Measurements from ENCODE around the gene AUTS2. TPM values are rescaled to one million over a fixed set of nuclear protein-coding genes. Genes with fewer than 3 reads are reported as not detected.

AUTS2 gene
- total and polyA plus RNA-seq, 10 of the 15 experiments (the other 5 are each of a cell fraction or from before 2014, with no cell fraction given), result 6.4 to 55.6 (median 21.6) TPM

- no peak for TF ChIP-seq HSF1 (IDR thresholded peaks at IDR 0.05; ENCODE audit: low read depth, low read length)
- no peak for TF ChIP-seq EZH2 (IDR thresholded peaks at IDR 0.05; ENCODE audit: borderline replicate concordance, control insufficient read depth, low read depth, low read length)
- no peak for TF ChIP-seq BACH1 (IDR thresholded peaks at IDR 0.05; ENCODE audit: borderline replicate concordance)
- no peak for TF ChIP-seq BCLAF1 (IDR thresholded peaks at IDR 0.05)
- peak; percentile 79; the same call in 1 of the 2 replicates for TF ChIP-seq ZNF384 (IDR thresholded peaks at IDR 0.05; ENCODE audit: borderline replicate concordance, low read depth, low read length)
- no peak for TF ChIP-seq MYC (IDR thresholded peaks at IDR 0.05; ENCODE audit: insufficient read depth, insufficient read length, insufficient replicate concordance, low read length, severe bottlenecking)
- TF ChIP-seq ATF7 (IDR thresholded peaks at IDR 0.05; ENCODE audit: low read depth), result peak; percentile 85
- no peak for TF ChIP-seq JUNB (IDR thresholded peaks at IDR 0.05)
- TF ChIP-seq BRCA1 (IDR thresholded peaks at IDR 0.05; ENCODE audit: low read depth, low read length), result no peak
- TF ChIP-seq ZSCAN29 (IDR thresholded peaks at IDR 0.05), result no peak
- peak; percentile 76 to 84; a peak in 3 of 4 replicates for TF ChIP-seq IKZF2 (IDR thresholded peaks at IDR 0.05)
- TF ChIP-seq BMI1 (IDR thresholded peaks at IDR 0.05; ENCODE audit: borderline replicate concordance), result peak; percentile 35; the same call in 1 of the 2 replicates
- TF ChIP-seq NFYB (IDR thresholded peaks at IDR 0.05; ENCODE audit: insufficient read depth, low read depth, low read length), result no peak
- peak; percentile 81 to 88; a peak in 3 of 4 replicates for TF ChIP-seq BHLHE40 (IDR thresholded peaks at IDR 0.05; ENCODE audit: borderline replicate concordance in 1 of 2, low read depth in 2 of 2, low read length in 1 of 2)
- no peak for TF ChIP-seq CHD2 (IDR thresholded peaks at IDR 0.05; ENCODE audit: borderline replicate concordance, low read depth, low read length)
- peak; percentile 75; the same call in 1 of the 2 replicates for TF ChIP-seq DPF2 (IDR thresholded peaks at IDR 0.05)
- TF ChIP-seq, protein P1, sequence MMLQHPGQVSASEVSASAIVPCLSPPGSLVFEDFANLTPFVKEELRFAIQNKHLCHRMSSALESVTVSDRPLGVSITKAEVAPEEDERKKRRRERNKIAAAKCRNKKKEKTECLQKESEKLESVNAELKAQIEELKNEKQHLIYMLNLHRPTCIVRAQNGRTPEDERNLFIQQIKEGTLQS (IDR thresholded peaks at IDR 0.05; ENCODE audit: borderline replicate concordance, extremely low read depth, low read depth, low read length), result no peak
- TF ChIP-seq USF2 (IDR thresholded peaks at IDR 0.05; ENCODE audit: borderline replicate concordance, low read depth, low read length), result no peak
Measured at GRCh38 chr7:70645876-70646351, 1047.6 kb downstream of the AUTS2 start (continued).

Data from GM12878 (cell line).